ENCODE results near the gene TRIM33. TPM values are rescaled to one million over a fixed set of nuclear protein-coding genes. Genes with fewer than 3 reads are reported as not detected.

TRIM33 gene
- total and polyA plus RNA-seq, 2 of the 8 experiments (the other 6 are each of a cell fraction or from before 2014, with no cell fraction given): 17.1 to 52.3 TPM

DNA sequence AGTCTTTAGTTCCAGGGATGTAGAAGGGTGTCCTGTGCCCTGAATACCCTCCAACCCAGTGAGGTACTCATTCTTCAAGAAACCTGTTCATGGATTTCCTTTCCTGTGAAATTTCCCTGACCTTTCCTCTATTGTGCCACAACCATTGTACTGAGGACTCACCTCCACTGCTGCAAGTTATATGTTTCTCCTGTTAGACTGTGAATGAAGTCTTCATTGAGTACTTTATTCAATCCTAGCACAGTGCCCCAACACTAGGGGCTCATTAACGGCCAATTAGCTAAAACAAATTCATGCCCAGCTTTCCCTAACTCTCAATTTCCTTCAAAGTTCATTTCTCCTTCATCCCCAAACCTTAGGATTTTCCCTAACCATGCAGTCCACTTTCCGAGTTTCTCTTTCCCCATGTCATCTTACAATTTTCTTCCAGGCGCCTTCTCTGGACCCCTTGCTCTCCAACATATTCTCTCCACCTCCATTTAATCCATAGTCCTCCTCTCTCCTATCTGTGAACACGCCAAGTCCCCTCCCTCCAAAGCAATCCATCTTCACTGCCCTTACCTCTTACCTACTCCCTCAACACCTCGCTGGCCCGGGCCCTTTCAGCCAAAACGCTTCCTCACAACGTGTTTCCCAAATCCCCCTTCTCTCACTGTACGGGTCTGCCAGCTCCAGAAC, 1.3 kb downstream of the TRIM33 start:
- Histone ChIP-seq H3K79me1 (ENCODE audit: low read depth, low read length) (peaks cover 15% of the 10 kb centered on the region), H3K23ac (ENCODE audit: insufficient read length) (no peak overlapping the region), H3K56ac (replicated peaks; ENCODE audit: insufficient read length, low read depth, low read length) (no peak overlapping the region), H2AK5ac (ENCODE audit: low read depth, low read length) (peak overlapping the region; percentile 82; the same call in 1 of the 2 replicates), H3K14ac (ENCODE audit: insufficient read length) (no peak overlapping the region), H3K4me1 (replicated peaks in 1 of 4; ENCODE audit: control insufficient read depth in 3 of 4, insufficient read depth in 4 of 4, low read length in 3 of 4) (peaks cover 0 to 5% (median 3%) of the 10 kb centered on the region in 4 experiments; a peak in 5 of 7 replicates), H3K9ac (replicated peaks in 1 of 4; ENCODE audit: extremely low read depth in 1 of 4, low read depth in 3 of 4, low read length in 3 of 4) (peak overlapping the region; percentile 89 to 95 (median 91); a peak in 6 of 7 replicates), H2AFZ (ENCODE audit: low read length) (no peak overlapping the region), H2BK15ac (ENCODE audit: low read length) (no peak overlapping the region), H3K27ac (ENCODE audit: low read depth, low read length) (peak overlapping the region; percentile 91; the same call in 1 of the 2 replicates), H4K91ac (replicated peaks; ENCODE audit: insufficient read length, low read length) (no peak overlapping the region), H3K27me3 (replicated peaks in 1 of 4; ENCODE audit: control insufficient read depth in 3 of 4, extremely low read depth in 1 of 4, insufficient read depth in 3 of 4, low read length in 3 of 4) (no peaks in the 10 kb centered on the region), H3K36me3 (ENCODE audit: control insufficient read depth in 2 of 4, insufficient read depth in 4 of 4, low read length in 3 of 4) (peaks cover 0 to 11% (median 4%) of the 10 kb centered on the region in 4 experiments; a peak in 5 of 8 replicates), H3K4me2 (ENCODE audit: insufficient read depth in 1 of 2, low read depth in 2 of 2, low read length in 2 of 2) (peak overlapping the region; percentile 75 to 99), H2BK20ac (ENCODE audit: low read length) (no peak overlapping the region), H3K79me2 (ENCODE audit: control insufficient read depth in 1 of 2, insufficient read depth in 2 of 2, low read length in 2 of 2) (peaks cover 20 to 58% of the 10 kb centered on the region in 2 experiments), H3K9me3 (ENCODE audit: insufficient read depth in 2 of 2, low read depth in 1 of 2, low read length in 1 of 2) (no peaks in the 10 kb centered on the region), H4K8ac (ENCODE audit: extremely low read depth, insufficient read depth, low read length) (peak overlapping the region; percentile 96; the same call in 1 of the 2 replicates), H2BK5ac (ENCODE audit: low read depth, low read length) (0 out of 2 replicates have a peak overlapping the region, but pooled peaks have one; percentile 24), H3K4me3 (ENCODE audit: extremely low read depth in 1 of 4, insufficient read depth in 2 of 4, low read depth in 3 of 4, low read length in 4 of 4) (peak overlapping the region; percentile 90 to 99 (median 95)), H4K5ac (ENCODE audit: insufficient read length, low read depth, low read length) (no peak overlapping the region), H3K23me2 (ENCODE audit: low read depth, low read length) (peaks cover 19% of the 10 kb centered on the region), H2BK12ac (ENCODE audit: low read depth, low read length) (no peak overlapping the region), H4K20me1 (replicated peaks in 1 of 2; ENCODE audit: control insufficient read depth in 1 of 2, insufficient read depth in 2 of 2, low read length in 2 of 2) (peaks cover 17 to 19% of the 10 kb centered on the region in 2 experiments), H2BK120ac (replicated peaks; ENCODE audit: low read depth, low read length) (no peak overlapping the region), H3K18ac (ENCODE audit: extremely low read depth, low read length) (peak overlapping the region; percentile 60; the same call in 1 of the 2 replicates), H3K4ac (replicated peaks; ENCODE audit: insufficient read length, low read depth, low read length) (no peak overlapping the region)
- CTCF ChIA-PET (ENCODE audit: partially characterized antibody): interaction anchor here (0.9 to 1.1 kb wide), 2 partner anchors 162 to 614 kb away, joined by 3 read pairs; no protein-coding TSS in a partner anchor
- 3% methylated on average over 9 of the region's 9 CpGs; no CpG with 5 or more reads in 1 of the 2 experiments for WGBS, 2 experiments (ENCODE audit: extremely low coverage in 1 of 2, insufficient coverage in 1 of 2, insufficient read length in 1 of 2, insufficient replicate concordance in 2 of 2, low coverage in 1 of 2, low lambda C conversion rate in 2 of 2, missing lambda C conversion rate in 1 of 2)
- FAIRE-seq (no peak), DNase-seq (ENCODE audit: low read depth in 1 of 2, low spot score in 2 of 2) (no peak)
- POLR2A ChIA-PET (ENCODE audit: partially characterized antibody): interaction anchor here (0.6 to 4.1 kb wide), 17 partner anchors 9 to 248 kb away, joined by 3 to 19 read pairs (median 4); partner anchors contain the start of genes BCAS2, CSDE1, DENND2C and NRAS
- TF ChIP-seq BCL11A (IDR thresholded peaks at IDR 0.05; ENCODE audit: low read depth in 2 of 2, low read length in 2 of 2) (no peak), TBP (IDR thresholded peaks at IDR 0.05; ENCODE audit: low read depth, low read length) (peak; percentile 5; the same call in 1 of the 2 replicates)
- TF ChIP-seq, protein P1, sequence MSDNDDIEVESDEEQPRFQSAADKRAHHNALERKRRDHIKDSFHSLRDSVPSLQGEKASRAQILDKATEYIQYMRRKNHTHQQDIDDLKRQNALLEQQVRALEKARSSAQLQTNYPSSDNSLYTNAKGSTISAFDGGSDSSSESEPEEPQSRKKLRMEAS (IDR thresholded peaks at IDR 0.05): no peak
